Brain microvascular endothelial cell (primary cell): ENCODE data around the gene MATN1.

Source experiments
- DNase-seq: peaks from one replicate; pipeline ENCODE4 v3.0.0-alpha.2; 2020
- H3K27ac ChIP-seq: fragments of 250-450 bp; sonication (Bioruptor Pico); 2 replicates; pipeline ENCODE4 v1.5.1; 2020; ENCODE audit warnings: mild to moderate bottlenecking, moderate library complexity
- H3K27me3 ChIP-seq: fragments of 250-450 bp; sonication (Bioruptor Pico); replicated peaks from 2 replicates; pipeline ENCODE4 v1.5.1; 2020; ENCODE audit warnings: mild to moderate bottlenecking
- H3K36me3 ChIP-seq: fragments of 250-450 bp; sonication (Bioruptor Pico); replicated peaks from 2 replicates; pipeline ENCODE4 v1.5.1; 2020; ENCODE audit warnings: mild to moderate bottlenecking
- H3K4me3 ChIP-seq: 2 replicates; pipeline ENCODE4 v1.5.1; 2011; ENCODE audit warnings: low read depth, mild to moderate bottlenecking, control low read depth, low read length, moderate library complexity
- in situ Hi-C: cut with HindIII; loops from 2 replicates; pipeline ENCODE4 v1.10.0; 2017; ENCODE audit warnings: low sequenced_read_pairs, low pct_ligation_motif_present
- TF ChIP-seq, protein P1 (sequence below): IDR thresholded peaks from 2 replicates; pipeline ENCODE4 v1.5.1; 2011; ENCODE audit warnings: low read depth, mild to moderate bottlenecking, moderate library complexity, low read length, control low read depth, inconsistent platforms; ENCODE audit errors: missing control alignments

MATN1 gene

GRCh38 chr1:30731109-30731805, 7.9 kb upstream of the MATN1 start:
- no peak overlapping the region for H3K27ac ChIP-seq
- in situ Hi-C loops, result no loop called here

DNA sequence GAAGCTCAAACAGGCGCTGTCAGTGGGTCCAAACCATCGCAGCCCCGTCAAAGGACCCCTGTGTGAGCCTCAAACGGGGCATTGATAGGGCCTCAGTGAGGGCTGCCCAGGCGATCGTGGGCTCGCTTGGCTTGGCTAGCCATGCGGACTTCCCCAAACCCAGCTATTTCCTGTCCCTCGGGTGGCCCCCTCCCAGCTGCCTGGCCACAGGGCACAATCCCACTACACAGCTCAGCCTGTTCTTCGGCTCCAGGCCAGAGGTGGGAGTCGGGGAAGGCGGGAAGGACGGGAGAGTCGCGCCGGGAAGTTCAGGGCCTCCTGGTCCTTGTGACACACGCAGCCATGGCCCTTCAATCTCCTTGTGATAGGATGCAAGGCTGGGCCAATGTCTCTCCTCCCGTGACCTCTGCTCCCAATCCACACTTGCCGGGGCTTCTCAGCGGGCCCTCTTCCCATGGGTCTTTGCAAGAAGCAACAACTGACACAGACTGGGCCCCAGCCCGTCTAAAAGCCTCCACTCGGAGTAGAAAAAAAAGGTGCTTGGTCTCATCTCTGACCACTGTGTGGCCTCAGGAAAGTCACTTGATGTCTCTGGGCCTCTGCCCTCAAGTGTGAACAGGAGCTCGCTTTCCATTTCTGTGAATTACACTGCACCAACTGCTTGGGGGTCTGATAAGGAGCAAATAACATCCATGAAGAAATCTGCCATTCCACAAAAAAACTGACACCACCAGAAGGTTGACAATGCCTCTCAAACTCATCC, 7.1 kb upstream of the MATN1 start:
- Histone ChIP-seq H3K4me3 (no peak overlapping the region), H3K36me3 (no peaks in the 10 kb centered on the region), H3K27ac (no peak overlapping the region), H3K27me3 (no peaks in the 10 kb centered on the region)
- no peak for DNase-seq
- in situ Hi-C loops, result no loop called here
- TF ChIP-seq, protein P1, sequence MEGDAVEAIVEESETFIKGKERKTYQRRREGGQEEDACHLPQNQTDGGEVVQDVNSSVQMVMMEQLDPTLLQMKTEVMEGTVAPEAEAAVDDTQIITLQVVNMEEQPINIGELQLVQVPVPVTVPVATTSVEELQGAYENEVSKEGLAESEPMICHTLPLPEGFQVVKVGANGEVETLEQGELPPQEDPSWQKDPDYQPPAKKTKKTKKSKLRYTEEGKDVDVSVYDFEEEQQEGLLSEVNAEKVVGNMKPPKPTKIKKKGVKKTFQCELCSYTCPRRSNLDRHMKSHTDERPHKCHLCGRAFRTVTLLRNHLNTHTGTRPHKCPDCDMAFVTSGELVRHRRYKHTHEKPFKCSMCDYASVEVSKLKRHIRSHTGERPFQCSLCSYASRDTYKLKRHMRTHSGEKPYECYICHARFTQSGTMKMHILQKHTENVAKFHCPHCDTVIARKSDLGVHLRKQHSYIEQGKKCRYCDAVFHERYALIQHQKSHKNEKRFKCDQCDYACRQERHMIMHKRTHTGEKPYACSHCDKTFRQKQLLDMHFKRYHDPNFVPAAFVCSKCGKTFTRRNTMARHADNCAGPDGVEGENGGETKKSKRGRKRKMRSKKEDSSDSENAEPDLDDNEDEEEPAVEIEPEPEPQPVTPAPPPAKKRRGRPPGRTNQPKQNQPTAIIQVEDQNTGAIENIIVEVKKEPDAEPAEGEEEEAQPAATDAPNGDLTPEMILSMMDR, result no peak

More at GRCh38 chr1:30731109-30731805, 7.9 kb upstream of the MATN1 start:
- Histone ChIP-seq H3K27me3 (no peaks in the 10 kb centered on the region), H3K4me3 (no peak overlapping the region), H3K36me3 (no peaks in the 10 kb centered on the region)
- DNase-seq, result no peak
- TF ChIP-seq, protein P1, result no peak

GRCh38 chr1:30729901-30730300, 6.5 kb upstream of the MATN1 start:
- H3K36me3 ChIP-seq, result no peaks in the 10 kb centered on the region
- H3K27me3 ChIP-seq, result no peaks in the 10 kb centered on the region
- H3K27ac ChIP-seq, result no peak overlapping the region
- DNase-seq, result no peak
- no peak overlapping the region for H3K4me3 ChIP-seq
- in situ Hi-C loops, result no loop called here
- TF ChIP-seq, protein P1, result no peak

DNA sequence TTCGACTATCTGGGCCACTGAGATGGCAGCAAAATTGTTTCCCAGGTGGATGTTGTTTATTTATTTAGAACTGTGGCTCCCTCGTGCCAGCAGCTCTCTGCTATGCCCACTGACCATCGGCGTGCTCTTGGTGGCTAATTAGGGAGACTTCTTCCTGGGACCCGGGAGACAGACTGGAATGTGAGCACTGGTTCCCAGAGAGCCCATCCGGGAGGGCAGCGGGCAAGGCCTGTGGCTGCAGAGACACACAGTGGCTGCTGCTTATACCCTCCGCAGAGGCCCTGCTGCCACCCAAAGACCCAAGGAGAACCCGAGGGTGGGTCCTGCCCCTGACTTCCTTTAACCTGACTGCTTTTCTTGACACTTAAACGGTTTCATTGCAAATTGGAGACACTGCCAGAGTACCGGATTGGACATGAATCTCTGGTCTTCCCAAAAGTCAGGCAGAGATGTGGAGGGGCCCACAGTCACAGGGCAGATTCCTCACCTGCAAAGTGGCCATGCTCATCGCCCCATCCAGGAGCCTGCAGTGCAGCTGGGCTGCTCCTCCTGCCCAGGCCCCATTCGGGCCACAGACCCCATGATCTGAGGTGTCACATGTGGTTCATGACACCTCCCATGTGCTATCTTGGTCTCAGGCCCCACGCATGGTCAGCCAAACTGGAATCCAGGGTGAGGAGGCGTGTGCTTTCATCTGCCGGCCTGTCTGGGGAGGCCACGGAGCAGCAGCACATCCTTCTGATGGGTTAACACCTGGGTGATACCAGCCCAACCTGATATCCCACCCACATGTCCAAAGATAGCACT, 5.7 kb upstream of the MATN1 start:
- no peak overlapping the region for H3K27ac ChIP-seq
- no peak overlapping the region for H3K4me3 ChIP-seq
- H3K27me3 ChIP-seq, result no peaks in the 10 kb centered on the region
- H3K36me3 ChIP-seq, result no peaks in the 10 kb centered on the region
- in situ Hi-C loops, result no loop called here
- TF ChIP-seq, protein P1, result no peak
- DNase-seq, result no peak

- TF ChIP-seq, protein P1, result no peak
- DNase-seq, result no peak
- in situ Hi-C loops, result no loop called here
- Histone ChIP-seq H3K4me3 (no peak overlapping the region), H3K27me3 (no peaks in the 10 kb centered on the region), H3K27ac (no peak overlapping the region), H3K36me3 (no peaks in the 10 kb centered on the region)
These were observed 5.0 kb upstream of the MATN1 start for GRCh38 chr1:30728340-30728739.
